ENCODE results near the gene LCA5L.
"Not testable (repeated sequence)": the region's sequence is repeated elsewhere in the genome, so short reads cannot be mapped to it uniquely, and the experiment has no call there.

Gene LCA5L

GRCh38 chr21:39385299-39386145 is 60.1 kb downstream of the LCA5L start:
- TF ChIP-seq CTCF (IDR thresholded peaks at IDR 0.05; ENCODE audit: borderline replicate concordance, control extremely low read depth, extremely low read depth, insufficient read depth, missing control alignments) = no peak
- in situ Hi-C loops (cut with MboI; ENCODE audit: low sequenced_read_pairs, unreplicated experiment) = loop anchor here (25.0 kb wide), 1 partner anchor 198 kb away; the partner anchor contains the start of gene PSMG1
- DNase-seq (ENCODE audit: low spot score) = peak; percentile 80

GRCh38 chr21:39384674-39385298 is 60.8 kb downstream of the LCA5L start:
- in situ Hi-C loops (cut with MboI; ENCODE audit: low sequenced_read_pairs, unreplicated experiment) = loop anchor here (25.0 kb wide), 1 partner anchor 197 kb away; the partner anchor contains the start of gene PSMG1
- no peak for TF ChIP-seq CTCF (IDR thresholded peaks at IDR 0.05; ENCODE audit: borderline replicate concordance, control extremely low read depth, extremely low read depth, insufficient read depth, missing control alignments)
- no peak for DNase-seq (ENCODE audit: low spot score)

GRCh38 chr21:39382096-39382495 is 63.5 kb downstream of the LCA5L start:
- in situ Hi-C loops (cut with MboI; ENCODE audit: low sequenced_read_pairs, unreplicated experiment) = loop anchor here (25.0 kb wide), 1 partner anchor 195 kb away; the partner anchor contains the start of gene PSMG1
- DNase-seq (ENCODE audit: low spot score) = not testable (repeated sequence)

GRCh38 chr21:39381009-39381408 is 64.6 kb downstream of the LCA5L start:
- in situ Hi-C loops (cut with MboI; ENCODE audit: low sequenced_read_pairs, unreplicated experiment) = loop anchor here (25.0 kb wide), 1 partner anchor 194 kb away; the partner anchor contains the start of gene PSMG1
- DNase-seq (ENCODE audit: low spot score) = no peak
- no peak for TF ChIP-seq CTCF (IDR thresholded peaks at IDR 0.05; ENCODE audit: borderline replicate concordance, control extremely low read depth, extremely low read depth, insufficient read depth, missing control alignments)

GRCh38 chr21:39379986-39380891 is 65.3 kb downstream of the LCA5L start:
- DNase-seq (ENCODE audit: low spot score) = peak; percentile 95
- no peak for TF ChIP-seq CTCF (IDR thresholded peaks at IDR 0.05; ENCODE audit: borderline replicate concordance, control extremely low read depth, extremely low read depth, insufficient read depth, missing control alignments)
- in situ Hi-C loops (cut with MboI; ENCODE audit: low sequenced_read_pairs, unreplicated experiment) = loop anchor here (25.0 kb wide), 1 partner anchor 193 kb away; the partner anchor contains the start of gene PSMG1

GRCh38 chr21:39377444-39378050 is 68.0 kb downstream of the LCA5L start:
- DNase-seq (ENCODE audit: low spot score) = peak; percentile 5
- no peak for TF ChIP-seq CTCF (IDR thresholded peaks at IDR 0.05; ENCODE audit: borderline replicate concordance, control extremely low read depth, extremely low read depth, insufficient read depth, missing control alignments)
- in situ Hi-C loops (cut with MboI; ENCODE audit: low sequenced_read_pairs, unreplicated experiment) = loop anchor here (25.0 kb wide), 1 partner anchor 190 kb away; the partner anchor contains the start of gene PSMG1
